Aorta (tissue), 5 donors: ENCODE measurements around the gene IRF9. TPM values are rescaled to one million over a fixed set of nuclear protein-coding genes. Genes with fewer than 3 reads are reported as not detected.

Source experiments
- ATAC-seq: fragments of 200-7000 bp; cut with Tn5 transposase; one replicate; pipeline ENCODE4 v1.9.1; 2022; ENCODE audit warnings: moderate library complexity; ENCODE audit not compliant: low FRiP score
- DNase-seq, 2 donors: peaks; one replicate each; pipeline ENCODE4 v3.0.0-alpha.2; 2020
- H3K27ac ChIP-seq, 2 donors: one replicate each; pipeline ENCODE4 v1.5.1; 2013; ENCODE audit warnings: low read length in 2 of 2, mild to moderate bottlenecking in 2 of 2, moderate library complexity in 2 of 2, control low read depth in 1 of 2, inconsistent platforms in 1 of 2, low read depth in 1 of 2
- H3K27me3 ChIP-seq, 2 donors: one replicate each; pipeline ENCODE4 v1.6.1; 2013; ENCODE audit warnings: control low read depth in 1 of 2, low read length in 1 of 2, mild to moderate bottlenecking in 1 of 2, moderate library complexity in 1 of 2; ENCODE audit not compliant: insufficient read depth in 2 of 2, control insufficient read depth in 1 of 2
- H3K36me3 ChIP-seq, 2 donors: one replicate each; pipeline ENCODE4 v1.6.1; 2013; ENCODE audit warnings: control low read depth in 1 of 2, low read length in 1 of 2, mild to moderate bottlenecking in 1 of 2; ENCODE audit not compliant: insufficient read depth in 2 of 2, control insufficient read depth in 1 of 2
- H3K4me1 ChIP-seq, 2 donors: one replicate each; pipeline ENCODE4 v1.6.1; 2013; ENCODE audit warnings: low read length in 2 of 2, control low read depth in 1 of 2, mild to moderate bottlenecking in 1 of 2, moderate library complexity in 1 of 2; ENCODE audit not compliant: insufficient read depth in 2 of 2, control insufficient read depth in 1 of 2
- H3K4me3 ChIP-seq, 2 donors: one replicate each; pipeline ENCODE4 v1.5.1; 2013; ENCODE audit warnings: low read length in 2 of 2, control low read depth in 1 of 2, mild to moderate bottlenecking in 1 of 2
- H3K9me3 ChIP-seq: one replicate; pipeline ENCODE4 v1.6.1; 2013; ENCODE audit warnings: mild to moderate bottlenecking, low read length; ENCODE audit not compliant: control insufficient read depth
- WGBS, 2 donors: extraction: QIAGEN DNeasy Blood & Tissue Kit; methylation state at CpG; one replicate each; pipeline ENCODE4 v1.1.7; 2013; 5-methylcytosine and 5-hydroxymethylcytosine counted together
- intact Hi-C, 2 donors: fragments of 100-400 bp; cut with DNase I; formaldehyde crosslinking; loops; one replicate each; pipeline versions ENCODE4 v1.14.2 to v1.15.0; 2022
- microRNA-seq, 2 donors: library from miRNA; unstranded; fragments of <30 nt; microRNA quantifications; one replicate each; pipeline ENCODE4 v1.2.0, GENCODE V29; 2020
- polyA plus RNA-seq, 2 donors: library from polyadenylated mRNA; stranded (reverse); fragments of 200-250 nt; gene quantifications; one replicate each; pipeline ENCODE4 v1.2.3, GENCODE V29; 2013
- total RNA-seq, 2 donors: library from RNA; stranded (reverse); fragmentation: NEBNext Ultra II Directional; extraction: Animal tissue kit (Norgen Biotek cat#: 25700); gene quantifications; one replicate each; pipeline ENCODE4 v1.2.1, GENCODE V29; 2021
- donor health status: healthy with polysubstance abuse.
- donor health status: Bipolar disorder and iron deficiency.
- donor health status: DM: no; HTN: no; CAD: no.
- donor health status: DM: no; HTN: no; CAD: no.
- donor health status: DM: yes; HTN: yes; CAD: no.

Gene IRF9
- total and polyA plus RNA-seq, 4 donors = 56.0 to 117 (median 112) TPM

DNA sequence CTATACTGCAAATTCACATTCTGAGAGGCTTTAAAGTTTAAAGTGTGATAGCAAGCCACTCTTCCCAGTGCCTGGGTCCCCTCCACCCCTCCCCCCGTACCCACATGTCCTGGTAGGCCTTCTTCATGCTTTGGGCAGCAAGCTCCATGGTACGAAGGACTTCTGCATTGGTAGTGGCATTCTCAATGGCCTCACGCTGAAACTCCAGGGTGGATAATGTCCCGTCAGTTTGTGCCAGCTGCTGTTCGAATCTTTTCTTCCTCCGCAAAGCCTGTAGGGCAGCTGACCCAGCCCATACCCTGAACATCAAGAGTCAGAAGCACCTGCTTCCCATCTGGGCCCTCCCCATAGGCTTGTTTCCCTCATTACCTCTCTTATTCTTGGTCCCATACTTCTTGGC is 50.2 kb downstream of the IRF9 start:
- Histone ChIP-seq H3K27me3 (no peaks in the 10 kb centered on the region), H3K4me1 (no peaks in the 10 kb centered on the region), H3K27ac (no peak overlapping the region), H3K9me3 (no peaks in the 10 kb centered on the region), H3K4me3 (no peak overlapping the region), H3K36me3 (peaks cover 0 to 3% of the 10 kb centered on the region in 2 donors)
- 86 to 91% methylated on average over 6 of the region's 6 CpGs for WGBS, 2 donors
- no peak for DNase-seq
- ATAC-seq = no peak
- intact Hi-C loops = no loop called here

DNA sequence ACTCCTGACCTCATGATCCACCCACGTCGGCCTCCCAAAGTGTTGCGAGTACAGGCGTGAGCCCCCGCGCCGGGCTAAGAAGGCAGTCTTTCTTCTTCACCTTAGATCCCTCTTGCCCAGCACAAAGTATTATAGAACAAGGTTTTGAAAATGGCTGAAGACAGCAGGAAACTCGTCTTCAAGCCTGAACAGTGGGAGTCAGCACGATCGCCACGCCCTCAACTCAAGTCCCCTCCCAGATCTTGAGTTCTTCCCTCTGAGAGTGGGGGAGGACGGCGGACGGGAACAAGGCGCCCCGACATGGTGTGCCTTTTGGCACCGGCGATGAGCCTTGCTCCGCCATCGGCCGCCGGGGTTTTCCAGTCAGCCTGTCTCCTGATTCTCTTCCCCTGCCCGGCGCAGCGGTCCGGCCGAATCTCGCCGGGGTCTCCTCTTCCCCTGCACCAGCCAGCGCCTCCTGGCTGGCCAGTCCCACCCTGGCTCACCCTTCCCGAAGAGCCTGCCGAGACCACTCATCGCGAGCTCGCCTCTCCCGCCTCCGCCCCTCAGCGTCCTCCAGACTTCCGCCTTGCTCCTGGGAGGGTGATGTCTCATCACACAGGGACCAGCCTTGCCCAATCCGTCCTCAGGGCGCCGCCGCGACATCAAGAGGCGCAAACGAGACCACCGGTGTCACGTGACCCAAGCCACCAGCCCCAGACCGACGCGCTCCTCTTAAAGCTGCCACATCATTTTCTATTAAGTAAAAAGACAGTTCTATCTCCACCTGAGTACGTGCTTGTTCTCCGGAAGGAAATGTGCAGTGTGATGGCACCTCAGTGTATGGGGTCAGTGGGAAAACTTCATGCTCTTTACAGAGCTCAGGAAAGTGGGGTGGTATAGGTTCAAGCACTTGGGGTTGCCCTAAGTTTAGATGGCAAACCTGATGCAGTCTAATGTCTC is 52.1 kb downstream of the IRF9 start, which contains the start of gene CHMP4A:
Gene CHMP4A, minus strand, starts transcription at position 565 of the 942 bp plus-strand sequence. Its CDS starts 49 bp downstream, at position 516.
- H3K27ac ChIP-seq = peak within 1 kb of the TSS; percentile 29 to 93
- intact Hi-C loops = no loop called here
- H3K36me3 ChIP-seq = peaks cover 0 to 3% of the 10 kb centered on the region in 2 donors
- no peaks in the 10 kb centered on the region for H3K27me3 ChIP-seq
- peak within 1 kb of the TSS; percentile 46 to 62 for H3K4me3 ChIP-seq
- WGBS, 2 donors = 0 to 1% methylated on average over 53 of the region's 53 CpGs
- ATAC-seq (peak; percentile 95), DNase-seq (peak; percentile 99)
- no peaks in the 10 kb centered on the region for H3K9me3 ChIP-seq
- no peaks in the 10 kb centered on the region for H3K4me1 ChIP-seq

DNA sequence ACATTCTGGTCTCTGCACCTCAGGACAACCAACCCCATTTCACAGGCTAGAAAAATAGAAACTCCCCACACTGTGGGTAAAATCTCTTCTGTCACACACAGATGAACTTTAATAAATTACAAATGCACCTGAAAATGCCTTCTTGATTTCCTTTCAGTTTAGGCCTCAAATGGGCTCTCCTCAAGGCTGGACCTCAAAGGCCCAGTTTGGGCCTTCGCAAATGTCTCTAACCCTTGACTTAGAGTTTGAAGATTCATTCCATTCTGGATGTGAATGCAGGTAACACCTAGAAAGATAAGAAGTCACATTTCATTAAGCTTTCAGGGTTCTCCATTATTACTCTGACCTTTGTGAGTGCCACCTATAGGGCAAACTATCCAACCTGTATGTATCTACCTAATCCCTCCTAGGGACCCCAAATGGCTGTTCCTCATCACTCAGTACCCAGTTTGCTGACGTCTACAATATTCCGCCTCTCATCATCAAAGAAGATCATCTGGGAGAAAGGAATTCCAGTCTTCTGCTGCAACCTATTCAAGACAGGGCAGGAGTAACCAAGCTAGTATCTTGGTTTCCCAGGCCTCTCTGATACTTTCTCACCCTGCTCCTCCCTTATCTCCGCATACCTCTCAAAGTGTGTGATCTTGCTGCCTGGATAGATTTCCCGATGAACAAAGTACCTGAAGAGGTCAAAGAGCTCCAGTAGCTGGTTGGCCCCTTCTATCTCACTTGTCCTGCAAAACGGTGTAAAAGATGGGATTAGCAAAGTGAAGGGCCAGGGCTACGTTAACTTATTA is 53.0 kb downstream of the IRF9 start:
- H3K27ac ChIP-seq = peak overlapping the region; percentile 29 to 93
- intact Hi-C loops = no loop called here
- H3K9me3 ChIP-seq = no peaks in the 10 kb centered on the region
- no peaks in the 10 kb centered on the region for H3K4me1 ChIP-seq
- no peaks in the 10 kb centered on the region for H3K27me3 ChIP-seq
- peaks cover 0 to 3% of the 10 kb centered on the region in 2 donors for H3K36me3 ChIP-seq
- DNase-seq (no peak), ATAC-seq (no peak)
- H3K4me3 ChIP-seq = no peak overlapping the region
- 86 to 92% methylated on average over 7 of the region's 7 CpGs for WGBS, 2 donors

DNA sequence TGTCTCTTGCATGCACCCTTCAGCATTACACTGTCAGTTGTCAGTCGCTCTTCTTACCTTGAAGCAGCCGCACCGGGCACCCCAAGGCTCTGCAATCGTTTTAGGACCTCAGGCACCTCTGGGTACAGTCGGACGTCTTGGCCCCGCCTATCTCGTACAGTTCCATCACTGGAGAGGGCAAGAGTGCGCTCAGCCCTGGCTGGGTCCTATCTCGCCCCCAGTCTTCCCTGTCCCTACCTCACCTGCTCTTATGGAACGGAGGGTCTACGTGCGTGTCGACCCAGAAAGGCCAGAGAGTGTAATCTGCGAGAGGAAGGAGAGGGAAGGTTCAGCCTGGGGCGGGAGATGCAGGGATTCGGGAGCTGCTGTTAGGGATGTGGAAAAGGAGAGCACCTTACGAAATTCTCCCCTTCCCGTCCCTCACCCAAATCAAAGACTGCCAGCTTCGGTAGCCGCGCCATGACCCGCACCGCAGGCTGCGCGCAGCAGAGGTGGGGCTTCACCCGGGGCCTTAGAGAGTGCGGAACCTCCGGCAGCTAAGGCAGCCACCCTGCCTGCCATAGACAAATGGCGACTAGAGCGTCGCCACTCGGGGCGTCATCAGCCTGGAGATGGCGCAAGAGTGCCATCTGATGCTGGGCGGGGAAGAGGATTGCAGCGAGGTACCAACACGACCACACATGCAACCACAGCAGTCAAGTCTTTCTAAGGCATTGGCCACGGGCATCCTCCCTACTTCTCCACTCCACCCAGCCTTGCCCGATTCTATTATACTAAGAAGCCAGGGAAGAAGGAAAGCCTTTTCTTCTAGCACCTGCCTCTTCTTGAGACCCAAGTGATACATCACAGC is 54.7 kb downstream of the IRF9 start, which contains the start of gene MDP1:
Gene MDP1, minus strand, starts transcription at position 572 of the 850 bp plus-strand sequence. Its CDS starts 111 bp downstream, at position 461.
- no peaks in the 10 kb centered on the region for H3K4me1 ChIP-seq
- no peaks in the 10 kb centered on the region for H3K9me3 ChIP-seq
- WGBS, 2 donors = 0% methylated on average over 40 of the region's 40 CpGs
- ATAC-seq (peak; percentile 91), DNase-seq (peak; percentile 92 to 93)
- no peaks in the 10 kb centered on the region for H3K36me3 ChIP-seq
- H3K27ac ChIP-seq = peak within 1 kb of the TSS; percentile 49 to 92
- H3K27me3 ChIP-seq = no peaks in the 10 kb centered on the region
- intact Hi-C loops = no loop called here
- peak within 1 kb of the TSS; percentile 51 to 61 for H3K4me3 ChIP-seq

Small RNA genes within 50 kb of the gene (microRNA-seq; reads per million reads assigned to microRNA genes)
- 0 reads per million in 2 donors for gene MIR7703

Other genes with a start within 250 kb of the IRF9 start
Only the 30 nearest of the 32 such genes appear.
- gene DHRS4L2, start 172.3 kb upstream of the IRF9 start, total RNA-seq = 10 to 100 TPM; 15.1 to 17.5 TPM
- gene DHRS4L2, start 172.3 kb upstream of the IRF9 start, polyA plus RNA-seq = 10 to 100 TPM; 22.2 to 44.3 TPM
- under 1 TPM; 0.24 to 0.42 TPM for gene CARMIL3, start 109.3 kb upstream of the IRF9 start, total RNA-seq
- gene CARMIL3, start 109.3 kb upstream of the IRF9 start, polyA plus RNA-seq = under 1 TPM in 1 of 2 donors, not detected in 1; 0.43 TPM
- gene CPNE6, start 89.7 kb upstream of the IRF9 start, total RNA-seq = under 1 TPM; 0.71 to 0.99 TPM
- under 1 TPM; 0.03 to 0.25 TPM for gene CPNE6, start 89.7 kb upstream of the IRF9 start, polyA plus RNA-seq
- 10 to 100 TPM; 19.6 to 22.5 TPM for gene PCK2, start 67.0 kb upstream of the IRF9 start, total RNA-seq
- 10 to 100 TPM; 14.7 to 82.5 TPM for gene PCK2, start 67.0 kb upstream of the IRF9 start, polyA plus RNA-seq
- gene DCAF11, start 46.5 kb upstream of the IRF9 start, total RNA-seq = 10 to 100 TPM; 35.5 to 39.6 TPM
- 10 to 100 TPM; 37.3 to 41.8 TPM for gene DCAF11, start 46.5 kb upstream of the IRF9 start, polyA plus RNA-seq
- 1 to 10 TPM; 1.1 to 1.4 TPM for gene NRL, start 46.3 kb upstream of the IRF9 start, total RNA-seq
- gene NRL, start 46.3 kb upstream of the IRF9 start, polyA plus RNA-seq = 1 to 10 TPM in 1 of 2 donors, under 1 TPM in 1; 0.63 to 1.3 TPM
- under 1 TPM; 0.71 to 0.75 TPM for gene FITM1, start 30.6 kb upstream of the IRF9 start, total RNA-seq
- gene FITM1, start 30.6 kb upstream of the IRF9 start, polyA plus RNA-seq = under 1 TPM in 1 of 2 donors, not detected in 1; 0.56 TPM
- 100 to 1,000 TPM; 112 to 125 TPM for gene PSME1, start 25.1 kb upstream of the IRF9 start, total RNA-seq
- 100 to 1,000 TPM; 206 to 210 TPM for gene PSME1, start 25.1 kb upstream of the IRF9 start, polyA plus RNA-seq
- gene EMC9, start 19.7 kb upstream of the IRF9 start, total RNA-seq = 10 to 100 TPM; 12.8 to 15.3 TPM
- gene EMC9, start 19.7 kb upstream of the IRF9 start, polyA plus RNA-seq = 10 to 100 TPM; 18.3 to 41.9 TPM
- 10 to 100 TPM; 86.1 to 93.6 TPM for gene PSME2, start 14.7 kb upstream of the IRF9 start, total RNA-seq
- gene PSME2, start 14.7 kb upstream of the IRF9 start, polyA plus RNA-seq = 100 to 1,000 TPM; 142 to 261 TPM
- 10 to 100 TPM; 51.6 to 61.1 TPM for gene RNF31, start 13.8 kb upstream of the IRF9 start, total RNA-seq
- gene RNF31, start 13.8 kb upstream of the IRF9 start, polyA plus RNA-seq = 100 to 1,000 TPM in 1 of 2 donors, 1 to 10 TPM in 1; 9.1 to 167 TPM
- 10 to 100 TPM; 13.2 to 18.1 TPM for gene REC8, start 10.8 kb downstream of the IRF9 start, total RNA-seq
- gene REC8, start 10.8 kb downstream of the IRF9 start, polyA plus RNA-seq = 1 to 10 TPM; 2.4 to 8.2 TPM
- 10 to 100 TPM; 23.4 to 29.3 TPM for gene IPO4, start 27.6 kb downstream of the IRF9 start, total RNA-seq
- 10 to 100 TPM in 1 of 2 donors, 1 to 10 TPM in 1; 3.4 to 11.6 TPM for gene IPO4, start 27.6 kb downstream of the IRF9 start, polyA plus RNA-seq
- gene TM9SF1, start 34.2 kb downstream of the IRF9 start, total RNA-seq = 10 to 100 TPM; 35.3 to 37.3 TPM
- 10 to 100 TPM; 15.8 to 35.0 TPM for gene TM9SF1, start 34.2 kb downstream of the IRF9 start, polyA plus RNA-seq
- gene TSSK4, start 44.4 kb downstream of the IRF9 start, total RNA-seq = under 1 TPM in 1 of 2 donors, not detected in 1; 0.39 TPM
- not detected for gene TSSK4, start 44.4 kb downstream of the IRF9 start, polyA plus RNA-seq
- 10 to 100 TPM; 38.3 to 45.8 TPM for gene CHMP4A, start 52.2 kb downstream of the IRF9 start, total RNA-seq
- 100 to 1,000 TPM; 130 to 179 TPM for gene CHMP4A, start 52.2 kb downstream of the IRF9 start, polyA plus RNA-seq
- 10 to 100 TPM; 15.2 to 19.5 TPM for gene MDP1, start 54.8 kb downstream of the IRF9 start, total RNA-seq
- 10 to 100 TPM; 38.7 to 49.6 TPM for gene MDP1, start 54.8 kb downstream of the IRF9 start, polyA plus RNA-seq
- gene NEDD8, start 71.1 kb downstream of the IRF9 start, total RNA-seq = 100 to 1,000 TPM; 122 to 123 TPM
- 100 to 1,000 TPM; 222 to 345 TPM for gene NEDD8, start 71.1 kb downstream of the IRF9 start, polyA plus RNA-seq
- 10 to 100 TPM; 44.6 to 59.1 TPM for gene GMPR2, start 71.7 kb downstream of the IRF9 start, total RNA-seq
- gene GMPR2, start 71.7 kb downstream of the IRF9 start, polyA plus RNA-seq = 10 to 100 TPM; 55.2 to 66.6 TPM
- 10 to 100 TPM; 78.3 to 79.2 TPM for gene TINF2, start 81.4 kb downstream of the IRF9 start, total RNA-seq
- 10 to 100 TPM; 40.9 to 48.0 TPM for gene TINF2, start 81.4 kb downstream of the IRF9 start, polyA plus RNA-seq
- gene TGM1, start 101.9 kb downstream of the IRF9 start, total RNA-seq = 1 to 10 TPM in 1 of 2 donors, under 1 TPM in 1; 0.52 to 5.7 TPM
- gene TGM1, start 101.9 kb downstream of the IRF9 start, polyA plus RNA-seq = 1 to 10 TPM in 1 of 2 donors, under 1 TPM in 1; 0.88 to 1.3 TPM
- 10 to 100 TPM; 17.1 to 26.1 TPM for gene RABGGTA, start 110.3 kb downstream of the IRF9 start, total RNA-seq
- 10 to 100 TPM; 19.0 to 40.0 TPM for gene RABGGTA, start 110.3 kb downstream of the IRF9 start, polyA plus RNA-seq
- gene DHRS1, start 138.5 kb downstream of the IRF9 start, total RNA-seq = 10 to 100 TPM; 21.2 to 27.3 TPM
- 10 to 100 TPM; 29.6 to 33.2 TPM for gene DHRS1, start 138.5 kb downstream of the IRF9 start, polyA plus RNA-seq
- 10 to 100 TPM; 17.8 to 19.9 TPM for gene NOP9, start 138.6 kb downstream of the IRF9 start, total RNA-seq
- 10 to 100 TPM in 1 of 2 donors, 1 to 10 TPM in 1; 7.9 to 10.8 TPM for gene NOP9, start 138.6 kb downstream of the IRF9 start, polyA plus RNA-seq
- 10 to 100 TPM; 12.2 to 13.9 TPM for gene CIDEB, start 146.7 kb downstream of the IRF9 start, total RNA-seq
- 10 to 100 TPM in 1 of 2 donors, 1 to 10 TPM in 1; 3.3 to 17.2 TPM for gene CIDEB, start 146.7 kb downstream of the IRF9 start, polyA plus RNA-seq
- 1 to 10 TPM; 3.7 to 5.5 TPM for gene LTB4R2, start 148.9 kb downstream of the IRF9 start, total RNA-seq
- gene LTB4R2, start 148.9 kb downstream of the IRF9 start, polyA plus RNA-seq = under 1 TPM; 0.38 to 0.95 TPM
- 1 to 10 TPM; 7.0 to 8.2 TPM for gene LTB4R, start 150.2 kb downstream of the IRF9 start, total RNA-seq
- gene LTB4R, start 150.2 kb downstream of the IRF9 start, polyA plus RNA-seq = 1 to 10 TPM; 2.9 to 5.2 TPM
- 100 to 1,000 TPM in 1 of 2 donors, 10 to 100 TPM in 1; 45.7 to 111 TPM for gene ADCY4, start 173.8 kb downstream of the IRF9 start, total RNA-seq
- gene ADCY4, start 173.8 kb downstream of the IRF9 start, polyA plus RNA-seq = 1 to 10 TPM in 1 of 2 donors, under 1 TPM in 1; 0.25 to 6.1 TPM
- 10 to 100 TPM in 1 of 2 donors, 1 to 10 TPM in 1; 8.0 to 15.8 TPM for gene RIPK3, start 178.7 kb downstream of the IRF9 start, total RNA-seq
- gene RIPK3, start 178.7 kb downstream of the IRF9 start, polyA plus RNA-seq = 1 to 10 TPM; 4.0 to 6.1 TPM
- gene NFATC4, start 206.9 kb downstream of the IRF9 start, total RNA-seq = 100 to 1,000 TPM in 1 of 2 donors, 10 to 100 TPM in 1; 85.5 to 121 TPM
- 100 to 1,000 TPM in 1 of 2 donors, 10 to 100 TPM in 1; 23.0 to 572 TPM for gene NFATC4, start 206.9 kb downstream of the IRF9 start, polyA plus RNA-seq